ENCODE measurements around the gene ZNF534.
"Not testable (repeated sequence)": the region's sequence is repeated elsewhere in the genome, so short reads cannot be mapped to it uniquely, and the experiment has no call there.

The ZNF534 gene

DNA sequence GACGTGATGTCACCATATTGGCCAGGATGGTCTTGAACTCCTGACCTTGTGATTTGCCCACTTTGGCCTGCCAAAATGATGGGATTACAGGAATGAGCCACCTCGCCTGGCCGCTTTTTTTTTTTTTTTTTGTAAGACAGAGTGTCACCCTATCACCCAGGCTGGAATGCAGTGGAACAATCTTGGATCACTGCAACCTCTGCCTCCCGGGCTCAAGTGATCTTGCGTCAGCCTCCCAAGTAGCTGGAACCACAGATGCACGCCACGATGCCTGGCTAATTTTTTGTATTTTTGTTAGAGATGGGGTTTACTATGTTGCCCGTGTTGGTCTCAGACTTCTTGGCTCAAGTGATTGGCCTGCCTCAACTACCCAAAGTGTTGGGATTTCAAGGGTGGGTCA, 69.6 kb downstream of the ZNF534 start:
- DNase-seq (ENCODE audit: low spot score) = no peak

DNA sequence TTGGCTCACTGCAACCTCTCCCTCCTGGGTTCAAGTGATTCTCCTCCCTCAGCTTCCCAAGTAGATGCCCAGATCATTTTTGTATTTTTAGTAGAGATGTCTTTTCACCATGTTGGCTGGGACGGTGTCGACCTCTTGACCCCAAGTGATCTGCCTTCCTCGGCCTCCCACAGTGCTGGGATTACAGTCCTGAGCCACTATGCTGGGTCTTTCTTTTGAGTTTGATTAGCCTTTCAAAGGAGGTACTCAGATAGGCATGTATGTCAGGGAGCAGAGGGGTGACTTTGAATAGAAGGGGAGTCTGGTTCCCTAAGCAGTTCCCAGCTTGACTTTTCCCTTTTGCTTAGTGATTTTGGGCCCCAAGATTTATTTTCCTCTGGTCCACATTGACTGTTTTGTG, 71.5 kb downstream of the ZNF534 start:
- DNase-seq (ENCODE audit: low spot score) = peak; percentile 10

DNA sequence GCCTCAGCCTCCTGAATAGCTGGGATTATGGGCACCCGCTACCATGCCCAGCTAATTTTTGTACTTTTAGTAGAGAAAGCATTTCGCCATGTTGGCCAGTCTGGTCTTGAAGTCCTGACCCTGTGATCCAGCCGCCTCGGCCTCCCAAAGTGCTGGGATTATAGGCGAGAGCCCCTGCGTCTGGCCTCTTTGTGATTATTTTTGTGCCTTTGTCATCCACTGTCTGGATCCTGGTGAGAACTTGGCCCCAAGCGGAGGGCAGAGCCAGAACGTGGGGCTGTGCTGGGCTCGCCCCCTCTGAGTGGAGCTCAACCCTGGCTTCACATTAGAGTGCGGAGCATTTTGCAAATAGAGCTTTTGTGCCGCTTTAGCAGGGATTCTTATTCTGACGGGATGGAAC, 72.0 kb downstream of the ZNF534 start:
- DNase-seq (ENCODE audit: low spot score) = not testable (repeated sequence)
